Measurements from ENCODE around the gene LRTM2.

GRCh38 chr12:1821805-1822204 is 1.4 kb downstream of the LRTM2 start:
- TF ChIP-seq POLR2AphosphoS5 (IDR thresholded peaks at IDR 0.05) (no peak), EP300 (IDR thresholded peaks at IDR 0.05) (no peak), POLR2A (IDR thresholded peaks at IDR 0.05) (no peak)
- TF ChIP-seq, protein P1, sequence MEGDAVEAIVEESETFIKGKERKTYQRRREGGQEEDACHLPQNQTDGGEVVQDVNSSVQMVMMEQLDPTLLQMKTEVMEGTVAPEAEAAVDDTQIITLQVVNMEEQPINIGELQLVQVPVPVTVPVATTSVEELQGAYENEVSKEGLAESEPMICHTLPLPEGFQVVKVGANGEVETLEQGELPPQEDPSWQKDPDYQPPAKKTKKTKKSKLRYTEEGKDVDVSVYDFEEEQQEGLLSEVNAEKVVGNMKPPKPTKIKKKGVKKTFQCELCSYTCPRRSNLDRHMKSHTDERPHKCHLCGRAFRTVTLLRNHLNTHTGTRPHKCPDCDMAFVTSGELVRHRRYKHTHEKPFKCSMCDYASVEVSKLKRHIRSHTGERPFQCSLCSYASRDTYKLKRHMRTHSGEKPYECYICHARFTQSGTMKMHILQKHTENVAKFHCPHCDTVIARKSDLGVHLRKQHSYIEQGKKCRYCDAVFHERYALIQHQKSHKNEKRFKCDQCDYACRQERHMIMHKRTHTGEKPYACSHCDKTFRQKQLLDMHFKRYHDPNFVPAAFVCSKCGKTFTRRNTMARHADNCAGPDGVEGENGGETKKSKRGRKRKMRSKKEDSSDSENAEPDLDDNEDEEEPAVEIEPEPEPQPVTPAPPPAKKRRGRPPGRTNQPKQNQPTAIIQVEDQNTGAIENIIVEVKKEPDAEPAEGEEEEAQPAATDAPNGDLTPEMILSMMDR (IDR thresholded peaks at IDR 0.05): no peak

All from sigmoid colon (tissue), 4 donors.